GM12874 (cell line): ENCODE measurements around the gene ATP8B4.

ENCODE experiments used
- TF ChIP-seq, protein P1 (sequence below): IDR thresholded peaks from 2 replicates; pipeline ENCODE4 v1.5.1; 2011; ENCODE audit warnings: low read depth, mild to moderate bottlenecking, control low read depth, low read length, moderate library complexity; ENCODE audit not compliant: insufficient read depth

ATP8B4 gene

DNA sequence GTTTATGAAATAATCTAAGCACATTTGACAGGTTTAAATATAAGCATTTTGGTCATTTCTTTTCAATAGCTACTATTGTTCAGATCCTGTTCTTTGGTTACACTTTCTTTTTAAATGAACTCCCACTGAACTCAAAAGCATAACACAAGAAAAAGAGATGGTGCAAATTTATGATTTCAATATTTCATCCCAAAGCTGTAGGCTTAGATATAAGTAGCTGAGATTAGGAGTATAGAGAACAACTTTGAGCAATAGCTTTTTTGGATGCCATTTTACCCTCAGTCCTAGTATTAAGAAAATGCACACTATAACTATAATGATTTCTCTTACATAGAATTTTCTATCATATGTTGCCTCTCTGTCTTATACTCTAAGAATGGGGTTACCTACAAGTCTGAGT is 213.8 kb downstream of the ATP8B4 start:
- TF ChIP-seq, protein P1, sequence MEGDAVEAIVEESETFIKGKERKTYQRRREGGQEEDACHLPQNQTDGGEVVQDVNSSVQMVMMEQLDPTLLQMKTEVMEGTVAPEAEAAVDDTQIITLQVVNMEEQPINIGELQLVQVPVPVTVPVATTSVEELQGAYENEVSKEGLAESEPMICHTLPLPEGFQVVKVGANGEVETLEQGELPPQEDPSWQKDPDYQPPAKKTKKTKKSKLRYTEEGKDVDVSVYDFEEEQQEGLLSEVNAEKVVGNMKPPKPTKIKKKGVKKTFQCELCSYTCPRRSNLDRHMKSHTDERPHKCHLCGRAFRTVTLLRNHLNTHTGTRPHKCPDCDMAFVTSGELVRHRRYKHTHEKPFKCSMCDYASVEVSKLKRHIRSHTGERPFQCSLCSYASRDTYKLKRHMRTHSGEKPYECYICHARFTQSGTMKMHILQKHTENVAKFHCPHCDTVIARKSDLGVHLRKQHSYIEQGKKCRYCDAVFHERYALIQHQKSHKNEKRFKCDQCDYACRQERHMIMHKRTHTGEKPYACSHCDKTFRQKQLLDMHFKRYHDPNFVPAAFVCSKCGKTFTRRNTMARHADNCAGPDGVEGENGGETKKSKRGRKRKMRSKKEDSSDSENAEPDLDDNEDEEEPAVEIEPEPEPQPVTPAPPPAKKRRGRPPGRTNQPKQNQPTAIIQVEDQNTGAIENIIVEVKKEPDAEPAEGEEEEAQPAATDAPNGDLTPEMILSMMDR, result no peak

DNA sequence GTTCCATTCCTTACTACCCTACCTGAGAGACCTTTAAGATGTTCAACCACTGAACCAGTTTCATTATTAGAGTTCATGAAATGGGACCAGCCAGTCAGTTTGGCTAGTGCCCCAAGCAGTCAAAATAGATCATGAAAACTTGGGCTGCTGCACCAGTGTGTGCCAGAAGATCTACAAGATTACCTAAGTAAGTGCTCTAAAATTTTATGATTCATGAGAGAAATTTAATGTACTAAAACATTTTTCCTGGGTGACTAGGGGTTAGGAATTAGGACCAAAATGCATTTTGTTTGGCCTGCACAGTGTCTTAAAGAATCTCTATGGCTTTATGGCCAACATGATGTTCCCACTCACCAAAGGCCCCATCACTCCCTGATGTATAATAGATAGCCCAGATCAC is 214.7 kb downstream of the ATP8B4 start:
- TF ChIP-seq, protein P1, result no peak

DNA sequence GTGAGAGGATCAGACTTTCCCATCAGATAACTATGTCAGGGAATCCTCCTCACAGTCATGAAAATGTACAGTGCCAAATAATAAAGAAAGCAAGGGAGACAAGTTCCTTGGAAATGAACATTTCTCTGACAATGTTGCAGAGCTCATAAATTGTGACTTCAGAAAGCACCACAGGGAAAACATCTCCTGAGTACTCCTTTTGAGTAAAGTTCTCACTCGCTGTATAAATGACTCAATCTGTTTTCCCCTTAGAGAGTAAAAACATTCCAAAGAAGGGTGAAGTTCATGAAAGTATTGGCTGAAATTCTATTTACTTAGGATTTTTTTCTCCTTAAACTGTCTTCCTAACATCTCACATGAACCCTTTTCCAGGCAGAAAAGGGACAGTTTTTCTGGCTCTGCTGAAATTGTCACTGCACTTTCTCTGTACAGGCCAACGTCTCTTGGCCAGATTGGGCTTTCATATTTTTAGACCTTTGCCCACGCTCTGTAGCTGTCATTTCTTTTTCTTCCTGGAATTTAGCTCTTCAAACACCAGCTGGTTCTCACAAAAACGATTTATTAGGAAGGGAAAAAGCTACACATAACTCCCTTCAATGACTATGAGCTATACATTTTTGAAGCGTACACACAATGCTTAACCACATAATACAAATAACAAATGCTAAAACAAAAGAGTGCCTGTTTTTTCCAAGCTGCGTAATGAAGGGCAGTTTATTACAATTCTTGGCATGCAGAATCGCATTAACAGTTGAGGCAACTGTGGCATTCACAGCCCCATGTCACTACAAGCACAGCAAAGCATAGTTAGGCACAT is 216.1 kb downstream of the ATP8B4 start:
- TF ChIP-seq, protein P1, result no peak

DNA sequence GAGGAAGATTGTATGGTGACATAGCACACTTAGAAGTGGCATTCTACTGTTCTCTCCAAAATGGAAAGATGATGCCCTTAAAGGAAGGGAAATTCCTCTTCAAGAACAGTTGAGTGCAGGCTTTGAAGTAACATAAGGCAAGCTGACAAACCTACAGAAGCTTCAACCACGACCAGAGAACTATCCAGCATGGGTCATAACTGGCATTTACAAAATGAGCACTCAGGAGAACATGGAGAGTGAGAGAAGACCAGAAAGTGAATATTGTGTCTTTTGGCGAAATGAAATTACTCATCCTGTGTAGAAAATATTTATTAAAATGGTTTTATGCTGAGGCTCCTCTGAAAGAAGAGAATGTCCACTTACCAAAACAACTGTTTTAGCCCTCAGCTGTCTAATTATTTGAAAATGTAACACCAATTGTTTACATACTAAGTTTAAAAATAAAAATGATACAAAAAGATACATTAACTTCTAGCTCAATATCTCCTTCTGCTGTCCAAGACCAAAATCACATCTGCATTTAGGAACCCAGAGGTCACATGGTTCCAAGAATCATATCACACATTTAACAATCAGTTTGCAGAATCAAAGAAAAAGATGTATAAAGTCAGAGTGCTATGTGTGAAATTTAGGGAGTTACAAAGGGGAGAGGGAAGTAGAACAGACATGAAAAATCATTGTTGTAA is 216.9 kb downstream of the ATP8B4 start:
- TF ChIP-seq, protein P1, result no peak

DNA sequence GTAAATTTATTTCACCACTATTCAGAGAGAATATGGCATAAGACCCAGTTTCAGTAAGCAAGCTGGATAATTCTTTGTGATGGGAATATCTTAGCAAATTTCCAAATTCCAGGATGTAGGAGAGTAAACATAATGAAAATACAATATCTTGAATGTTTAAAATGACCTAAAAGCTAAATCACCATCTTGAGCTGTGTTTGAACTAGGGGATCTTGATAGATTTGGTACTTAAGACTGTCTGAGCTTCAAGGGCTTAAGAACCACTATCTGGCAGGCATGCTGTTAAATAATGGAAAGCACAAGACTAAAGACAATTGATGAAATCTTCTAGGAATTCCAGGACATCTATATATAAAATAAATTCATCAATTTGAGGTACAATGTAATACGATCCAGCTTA is 217.7 kb downstream of the ATP8B4 start:
- TF ChIP-seq, protein P1, result no peak

DNA sequence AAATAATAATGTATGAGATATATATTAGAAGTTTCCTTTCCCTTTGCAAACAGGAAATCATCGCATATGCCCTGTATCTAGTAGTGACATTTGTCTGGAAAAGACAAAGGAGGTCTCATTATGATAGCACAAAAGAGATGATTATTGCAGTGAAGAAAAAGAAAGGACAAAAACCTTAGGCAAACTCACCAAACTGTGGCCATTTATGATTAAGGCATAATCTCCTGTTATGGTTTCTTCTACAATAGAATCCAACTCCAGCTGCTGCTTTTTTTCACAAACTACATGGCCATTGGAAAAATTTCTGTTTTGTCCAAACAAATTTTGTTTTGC is 218.2 kb downstream of the ATP8B4 start:
- TF ChIP-seq, protein P1, result no peak

DNA sequence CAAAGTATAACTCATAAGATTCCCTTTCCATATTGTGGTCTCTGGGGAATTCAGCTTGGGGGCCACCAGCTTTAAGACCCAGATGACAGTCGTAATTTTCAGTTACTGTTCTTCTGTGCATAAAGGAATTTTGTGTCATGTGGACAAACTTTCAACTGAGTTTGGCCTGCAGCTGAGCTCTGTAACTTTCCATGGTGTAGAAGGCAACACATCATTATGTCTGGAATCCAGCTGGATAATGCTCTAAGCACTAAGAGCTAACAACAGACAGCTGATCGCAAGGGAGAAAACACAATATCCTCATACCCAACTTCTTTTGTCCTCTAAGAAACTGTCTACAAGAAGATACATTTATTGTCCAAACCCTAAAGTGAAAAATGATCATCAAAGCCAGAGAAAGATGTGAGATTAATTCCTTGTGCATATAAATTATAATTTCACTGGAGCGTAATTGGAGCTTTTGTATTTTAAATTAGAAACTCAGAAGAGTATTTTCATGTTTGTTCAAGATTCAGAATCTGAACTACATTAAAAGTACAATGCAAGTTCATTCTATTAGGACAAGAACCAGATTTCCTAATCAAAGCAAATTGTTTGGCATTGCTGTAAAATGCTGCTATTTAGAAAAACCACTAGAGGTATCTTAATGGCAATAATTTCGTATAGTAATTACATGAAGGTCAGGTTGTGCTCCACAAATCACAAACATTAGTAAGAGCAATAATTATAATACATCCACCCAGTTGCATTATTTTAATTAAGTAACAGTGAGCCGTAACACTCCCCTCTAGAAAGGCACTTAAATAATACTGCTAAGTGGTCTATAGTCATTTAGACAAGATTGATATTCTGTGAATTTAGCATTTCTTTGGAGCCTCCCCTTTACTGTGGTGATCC is 218.8 kb downstream of the ATP8B4 start:
- TF ChIP-seq, protein P1, result no peak
